Right renal cortex interstitium (tissue), 3 donors: ENCODE measurements around the gene GUCY1A2. TPM values are rescaled to one million over a fixed set of nuclear protein-coding genes. Genes with fewer than 3 reads are reported as not detected.

Experiments used
- DNase-seq, 3 donors: peaks; one replicate each; pipeline ENCODE4 v3.0.0-alpha.2; 2013; ENCODE audit warnings: low read depth in 3 of 3, low spot score in 2 of 3
- polyA plus RNA-seq, 3 donors: library from polyadenylated mRNA; unstranded; fragments of 120-200 nt; gene quantifications; one replicate each; pipeline ENCODE4 v1.2.1, GENCODE V29; 2013; ENCODE audit not compliant: insufficient read length in 3 of 3

The GUCY1A2 gene
- polyA plus RNA-seq, 3 donors = 2.8 to 3.3 (median 3.0) TPM

DNA sequence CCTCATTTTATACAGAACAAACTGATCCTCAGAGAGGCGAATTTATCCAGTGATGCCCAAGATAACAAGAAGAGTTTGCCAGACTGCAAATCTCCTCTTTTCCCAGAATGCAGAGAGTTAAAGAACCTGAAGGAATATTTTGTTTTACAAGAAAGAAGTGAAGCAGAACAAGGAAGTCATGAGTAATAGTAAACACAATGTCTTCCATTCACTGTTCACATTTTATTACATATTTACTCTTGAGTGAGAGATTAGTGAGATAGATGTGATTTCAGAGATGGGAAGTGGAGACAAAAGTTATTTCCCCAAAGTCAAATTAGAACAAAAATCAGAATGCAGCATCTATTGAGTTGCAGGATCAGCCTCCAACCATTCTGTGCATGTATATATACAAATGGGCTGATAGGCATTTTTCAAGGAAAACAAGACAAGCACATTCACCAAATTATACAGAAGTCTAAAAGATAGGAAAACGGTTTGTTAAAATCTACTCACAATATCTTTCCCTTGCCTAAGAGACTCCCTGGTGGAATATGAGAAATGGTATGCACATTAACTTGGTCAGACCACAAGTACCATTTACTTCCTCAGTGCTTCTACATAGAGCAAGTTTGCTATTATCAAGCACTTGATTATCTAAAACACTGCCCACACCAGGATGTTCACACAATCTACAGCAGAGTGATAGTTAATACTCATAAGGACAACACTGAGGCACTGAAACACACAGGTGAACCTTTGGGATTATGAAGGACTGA, 12.0 kb downstream of the GUCY1A2 start:
- DNase-seq = no peak

DNA sequence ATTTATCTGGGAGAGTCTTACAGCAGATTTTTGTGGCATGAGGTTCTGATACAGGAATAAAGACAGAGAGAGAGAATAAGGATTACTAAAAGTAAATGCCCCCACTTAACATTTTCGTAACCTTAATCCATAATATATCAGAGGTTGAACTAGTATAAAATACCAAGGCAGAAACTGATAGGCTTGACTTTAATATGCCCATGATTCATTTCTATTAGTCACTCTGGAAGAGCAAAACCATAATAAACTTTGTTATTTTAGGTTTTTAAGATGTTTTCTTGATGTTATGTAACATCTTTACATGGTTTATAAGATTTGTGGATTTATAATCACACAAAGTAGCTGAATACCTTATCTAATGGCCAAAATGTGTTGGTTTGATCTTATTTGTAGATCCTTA, 19.1 kb downstream of the GUCY1A2 start:
- no peak for DNase-seq

DNA sequence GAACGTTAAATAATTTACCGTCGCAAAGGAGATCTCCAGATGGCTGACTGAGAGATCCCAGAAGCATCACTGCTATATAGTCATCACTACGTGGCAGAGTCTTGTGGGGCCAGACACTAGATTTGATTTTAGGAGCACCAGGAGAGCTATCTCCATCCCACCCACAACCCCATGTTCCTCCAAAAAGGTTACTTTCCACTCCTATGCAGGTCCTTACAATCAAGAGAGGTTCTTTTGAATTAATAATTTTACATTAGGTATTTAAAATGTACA, 19.4 kb downstream of the GUCY1A2 start:
- no peak for DNase-seq

- no peak for DNase-seq
Observed at GRCh38 chr11:106998116-106998915, 20.0 kb downstream of the GUCY1A2 start.

DNA sequence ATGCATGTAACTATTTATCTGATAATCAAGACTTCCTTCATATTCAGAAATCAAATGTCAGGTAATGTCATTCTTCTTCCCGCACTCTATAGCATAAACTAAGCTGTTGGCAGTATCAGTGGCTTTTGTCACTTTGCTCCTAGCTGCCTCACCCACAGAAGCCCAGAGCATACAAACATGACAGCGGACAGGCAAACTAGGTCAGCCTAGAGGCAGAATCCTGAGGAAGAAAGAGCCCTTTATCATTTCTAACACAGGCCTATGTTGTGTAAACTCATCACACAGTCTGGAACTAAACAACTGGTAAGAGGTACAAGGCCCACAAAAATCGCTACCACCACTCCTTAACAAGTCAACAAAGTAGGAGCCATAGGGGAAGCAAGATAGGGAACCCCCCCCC, 21.0 kb downstream of the GUCY1A2 start:
- DNase-seq = no peak

GRCh38 chr11:106996691-106997090, 21.6 kb downstream of the GUCY1A2 start:
- DNase-seq = no peak

GRCh38 chr11:106990331-106990730, 27.9 kb downstream of the GUCY1A2 start:
- no peak for DNase-seq

- DNase-seq = no peak
Observed at GRCh38 chr11:106989078-106989455, 29.2 kb downstream of the GUCY1A2 start.

DNA sequence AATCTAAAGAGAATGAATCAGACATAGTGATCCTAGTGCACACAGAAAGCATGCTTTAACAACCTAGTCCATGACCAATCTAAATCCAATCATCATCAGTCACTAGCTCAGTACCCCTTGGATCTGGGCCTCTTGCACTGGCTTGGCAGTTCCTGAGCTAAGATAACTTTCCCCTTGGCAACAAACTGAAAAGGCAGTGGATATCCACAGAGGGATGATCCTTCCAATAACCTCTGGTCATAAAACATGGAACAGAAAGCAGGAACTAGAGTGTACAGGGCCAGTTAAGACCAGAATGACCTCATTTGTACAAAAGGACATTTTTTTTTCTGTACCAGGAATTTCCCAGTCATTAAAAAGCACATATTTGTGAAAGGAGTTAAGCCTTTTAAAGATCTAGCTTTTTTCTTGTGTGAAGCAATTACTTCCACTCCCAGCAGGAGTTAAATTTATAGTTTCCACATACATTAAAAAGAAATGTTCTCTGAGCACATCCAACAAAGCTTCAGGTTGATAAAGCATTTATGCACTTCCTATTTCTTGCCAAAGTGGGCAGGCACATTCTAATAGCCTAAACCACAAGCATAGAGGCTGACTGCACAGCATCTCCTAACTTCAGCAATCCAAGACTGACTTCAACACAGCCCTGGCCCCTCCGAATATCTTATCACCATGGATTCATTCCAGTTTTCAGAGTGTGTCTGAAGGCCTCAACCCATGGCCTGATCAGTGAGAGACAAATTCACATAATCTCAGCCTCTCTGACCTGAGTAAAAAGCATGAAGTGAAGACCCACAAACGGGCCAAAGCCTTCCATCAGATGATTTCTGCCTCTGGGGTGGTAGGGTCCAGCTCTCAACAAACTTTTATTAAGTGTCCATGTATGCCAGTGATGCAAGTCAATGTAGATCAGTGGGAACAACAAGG, 29.9 kb downstream of the GUCY1A2 start:
- no peak for DNase-seq

DNA sequence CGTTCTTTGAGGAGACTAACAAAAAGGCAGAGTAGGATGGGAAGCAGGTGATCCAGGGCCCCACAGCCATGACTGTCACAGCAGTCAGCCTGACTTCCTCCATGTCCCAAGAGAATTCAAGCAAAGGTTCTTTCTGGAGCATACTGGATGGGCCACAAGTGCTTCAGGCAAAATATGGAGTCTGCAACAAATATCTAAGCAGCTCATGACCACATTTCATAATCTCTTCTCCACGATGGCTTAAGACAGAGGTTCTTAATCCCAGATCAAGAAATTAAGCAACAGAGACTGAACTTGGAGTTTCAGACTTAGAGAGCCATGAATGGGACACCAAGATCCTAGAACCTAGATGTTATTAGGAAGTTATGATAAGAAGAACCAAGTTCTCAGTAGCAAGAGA, 31.6 kb downstream of the GUCY1A2 start:
- DNase-seq = no peak

GRCh38 chr11:106986261-106986660, 32.0 kb downstream of the GUCY1A2 start:
- DNase-seq = no peak

DNA sequence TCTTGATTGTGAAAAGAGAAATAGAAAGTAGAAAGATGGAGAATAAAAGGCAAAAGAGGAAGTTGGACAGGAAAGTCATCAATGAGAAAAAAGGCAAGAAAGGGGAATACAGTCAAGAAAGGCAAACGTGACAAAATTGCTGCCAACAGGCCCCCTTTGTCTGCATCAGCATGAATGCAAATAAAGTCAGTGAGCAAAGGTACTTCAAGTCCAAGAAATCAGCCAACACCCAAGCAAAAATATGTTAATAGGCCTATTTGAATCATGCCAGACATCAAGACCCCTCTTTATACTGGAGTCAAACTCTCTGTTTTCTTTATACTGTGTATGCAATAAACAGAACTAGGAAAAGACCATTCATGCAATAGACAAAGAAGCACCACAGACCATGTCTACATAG, 34.3 kb downstream of the GUCY1A2 start:
- DNase-seq = no peak

DNA sequence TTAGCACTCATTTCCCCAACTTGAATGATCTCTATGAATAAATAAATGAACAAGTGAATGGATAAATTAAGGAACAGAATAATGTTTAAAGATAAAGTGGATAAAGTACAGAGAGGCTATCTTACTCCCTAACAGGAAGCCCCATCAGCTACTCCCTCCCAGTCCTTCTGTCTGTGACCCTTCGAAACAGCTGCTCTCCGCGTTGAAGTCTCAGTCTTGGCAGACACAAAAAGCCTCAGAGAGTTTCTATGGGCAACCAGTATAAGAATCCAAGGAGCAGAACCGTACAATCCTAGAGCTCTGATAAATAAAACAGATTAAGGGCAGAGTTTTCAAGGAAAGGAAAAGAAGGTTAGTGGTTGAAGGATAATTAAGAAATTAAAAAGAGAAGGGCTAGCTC, 35.0 kb downstream of the GUCY1A2 start:
- DNase-seq = no peak

DNA sequence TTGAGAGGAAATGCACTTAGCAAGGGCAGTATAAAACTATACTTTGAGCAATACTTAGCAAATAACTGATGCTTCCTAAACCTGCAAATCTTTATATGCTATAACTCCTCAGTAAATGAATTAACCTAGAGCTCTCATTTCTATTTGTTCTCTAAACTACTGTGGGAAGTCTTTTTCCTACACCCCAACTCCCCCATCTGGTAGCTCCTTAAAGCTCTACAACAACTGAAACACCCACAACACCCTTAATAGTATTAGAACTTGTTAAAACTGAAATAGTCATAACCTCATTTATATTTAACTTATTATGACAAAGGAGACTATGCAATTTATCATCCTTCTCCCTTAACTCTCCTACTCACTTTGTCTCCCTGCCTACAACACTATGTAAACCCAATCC, 43.4 kb downstream of the GUCY1A2 start:
- no peak for DNase-seq

DNA sequence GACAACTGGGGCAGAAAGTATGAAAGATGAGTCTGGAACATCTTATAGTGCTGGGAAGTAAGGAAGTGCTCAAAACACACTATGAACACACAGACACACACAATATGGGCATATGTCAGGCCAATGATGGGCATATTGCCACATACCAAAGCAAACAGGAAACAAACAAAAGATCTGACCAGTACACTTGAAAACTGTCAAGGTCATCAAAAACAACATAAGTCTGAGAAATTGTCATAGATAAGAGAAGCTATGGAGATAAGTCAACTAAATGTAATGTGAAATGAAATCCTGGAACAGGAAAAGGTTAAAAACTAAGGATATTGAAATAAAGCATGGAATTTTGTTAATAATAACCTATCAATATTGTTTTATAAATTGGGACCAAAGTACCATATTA, 46.4 kb downstream of the GUCY1A2 start:
- no peak for DNase-seq

GRCh38 chr11:106969644-106970355, 48.5 kb downstream of the GUCY1A2 start:
- no peak for DNase-seq

GRCh38 chr11:106962995-106963394, 55.3 kb downstream of the GUCY1A2 start:
- DNase-seq = no peak

DNA sequence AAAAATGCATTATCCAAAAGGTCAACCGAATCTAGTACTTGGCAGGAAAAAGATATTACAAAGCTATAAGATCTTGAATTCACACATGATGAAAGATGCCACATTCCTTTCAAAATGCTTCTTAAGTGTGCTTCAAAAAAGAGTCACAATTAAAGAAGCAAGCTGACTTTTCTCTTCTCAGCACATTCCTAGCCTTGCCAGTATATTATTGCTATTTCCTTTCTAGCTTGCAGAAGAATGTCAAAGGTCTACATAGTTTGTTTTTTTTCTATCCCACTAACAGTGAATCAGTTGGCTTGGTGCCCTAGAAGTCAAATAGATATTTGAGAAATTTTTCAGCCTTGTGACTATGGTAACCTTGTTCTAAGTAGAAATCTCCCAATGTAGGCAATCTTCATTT, 56.8 kb downstream of the GUCY1A2 start:
- no peak for DNase-seq

DNA sequence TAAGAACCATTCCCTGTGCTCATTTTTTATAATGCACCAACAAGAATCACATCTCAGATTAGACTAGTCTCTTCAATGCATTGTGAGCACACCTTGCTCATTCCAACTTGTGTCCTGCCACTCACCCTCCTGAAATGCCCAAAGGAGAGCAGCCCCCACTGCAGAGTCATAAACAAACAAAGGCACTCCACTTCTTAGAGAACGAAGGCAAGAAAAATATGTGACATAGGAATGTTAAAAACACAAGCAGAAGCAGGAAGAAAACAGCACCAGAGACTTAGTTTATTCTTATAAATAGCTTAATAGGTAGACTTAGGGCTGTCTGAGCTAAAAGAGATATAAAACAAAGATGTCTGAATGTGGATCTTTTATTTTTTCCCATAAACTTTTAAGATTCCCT, 57.2 kb downstream of the GUCY1A2 start:
- no peak for DNase-seq

DNA sequence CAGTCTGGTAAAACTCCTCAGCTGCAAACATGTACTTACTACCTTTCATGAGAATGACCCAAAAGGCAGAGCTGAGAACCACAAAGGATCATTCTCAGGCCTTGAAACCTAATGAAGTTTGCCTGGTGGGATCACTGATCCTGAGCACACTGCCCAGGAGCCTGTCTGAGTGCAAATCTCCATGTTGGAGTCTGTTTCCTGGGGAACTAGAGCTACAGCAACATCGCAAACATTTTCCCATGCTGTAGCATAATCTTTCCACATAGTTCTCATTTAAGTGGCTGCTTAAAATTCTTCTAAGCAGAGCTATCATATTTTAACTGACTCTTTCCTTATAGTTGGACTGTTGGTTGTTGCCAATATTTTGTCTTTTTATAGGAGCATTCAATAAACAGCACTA, 58.5 kb downstream of the GUCY1A2 start:
- DNase-seq = no peak

DNA sequence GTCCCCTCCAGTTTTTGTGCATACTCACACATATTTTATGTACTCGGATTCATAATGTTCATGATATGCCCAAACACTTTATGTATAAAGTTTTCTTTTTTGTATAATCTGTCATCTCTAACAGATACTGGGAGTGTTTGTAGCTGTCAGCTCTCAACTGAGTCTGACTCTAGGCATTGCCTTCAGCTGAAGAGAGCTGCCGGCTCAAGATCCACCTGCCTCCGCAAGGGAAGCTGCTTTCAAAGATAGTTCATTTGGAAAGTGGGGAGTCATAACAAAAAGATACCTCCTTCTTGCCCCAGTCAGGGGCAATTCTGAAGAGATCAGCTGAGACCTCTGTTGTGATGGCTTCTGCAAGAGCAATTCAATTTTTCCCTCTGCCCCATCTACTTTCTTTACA, 58.9 kb downstream of the GUCY1A2 start:
- no peak for DNase-seq
